HepG2 (cell line): Measurements from ENCODE around the gene RAB5B. TPM values are rescaled to one million over a fixed set of nuclear protein-coding genes. Genes with fewer than 3 reads are reported as not detected.

ENCODE experiments used
- ARID2 ChIP-seq: sonication (generic); formaldehyde crosslinking; IDR thresholded peaks from 2 replicates; pipeline ENCODE4 v1.8.1; 2022; ENCODE audit warnings: mild to moderate bottlenecking, missing genetic modification reagents, borderline replicate concordance
- CREM ChIP-seq, 2 experiments: sonication (generic) in 1 of 2; formaldehyde crosslinking in 1 of 2; IDR thresholded peaks; 2 replicates each; pipeline versions ENCODE4 v1.4.0 to v1.6.1; 2016 to 2020; ENCODE audit warnings: antibody characterized with exemption in 1 of 2, mild to moderate bottlenecking in 1 of 2, missing genetic modification reagents in 1 of 2
- DR1 ChIP-seq: sonication (generic); formaldehyde crosslinking; IDR thresholded peaks from 2 replicates; pipeline ENCODE4 v1.8.0; 2021; ENCODE audit warnings: mild to moderate bottlenecking, missing genetic modification reagents, inconsistent platforms
- FIP1L1 ChIP-seq: fragments of 200-400 bp; formaldehyde crosslinking; IDR thresholded peaks from 2 replicates; pipeline ENCODE4 v1.6.1; 2018; ENCODE audit warnings: low read depth, mild to moderate bottlenecking, low read length, moderate library complexity, borderline replicate concordance; ENCODE audit not compliant: insufficient read depth
- HDAC2 ChIP-seq: sonication (generic); formaldehyde crosslinking; IDR thresholded peaks from 2 replicates; pipeline ENCODE4 v1.4.0; 2020; ENCODE audit warnings: missing genetic modification reagents
- KLF13 ChIP-seq: sonication (generic); formaldehyde crosslinking; IDR thresholded peaks from 2 replicates; pipeline ENCODE4 v1.4.0; 2020; ENCODE audit warnings: mild to moderate bottlenecking, missing genetic modification reagents
- MAZ ChIP-seq, 2 experiments: sonication (generic) in 1 of 2; formaldehyde crosslinking in 1 of 2; IDR thresholded peaks; 2 replicates each; pipeline versions ENCODE4 v1.5.0 to v1.6.1; 2012 to 2020; ENCODE audit warnings: low read depth in 2 of 2, mild to moderate bottlenecking in 2 of 2, borderline replicate concordance in 1 of 2, improper control_type of control experiment in 1 of 2, low read length in 1 of 2, missing genetic modification reagents in 1 of 2, moderate library complexity in 1 of 2
- MBD4 ChIP-seq: IDR thresholded peaks from 2 replicates; pipeline ENCODE4 v1.6.1; 2012; ENCODE audit warnings: low read length, inconsistent platforms, borderline replicate concordance
- NKX3-1 ChIP-seq: sonication (generic); formaldehyde crosslinking; IDR thresholded peaks from 2 replicates; pipeline ENCODE4 v1.5.0; 2020; ENCODE audit warnings: missing genetic modification reagents
- NONO ChIP-seq, 2 experiments: fragments of 450-650 bp in 1 of 2; sonication (generic) in 1 of 2; formaldehyde crosslinking in 1 of 2; IDR thresholded peaks in 1 of 2; conservative IDR thresholded peaks in 1 of 2; 2 replicates each; pipeline versions ENCODE4 v1.6.1 to v1.8.0; 2017 to 2022; ENCODE audit warnings: mild to moderate bottlenecking in 1 of 2, missing genetic modification reagents in 1 of 2, moderate library complexity in 1 of 2
- POLR2A ChIP-seq, 2 experiments: IDR thresholded peaks; 2 replicates each; pipeline ENCODE4 v1.6.1; 2011; ENCODE audit warnings: low read depth in 2 of 2, low read length in 2 of 2, mild to moderate bottlenecking in 1 of 2, moderate library complexity in 1 of 2; ENCODE audit not compliant: insufficient read depth in 1 of 2
- RORA ChIP-seq: sonication (generic); formaldehyde crosslinking; IDR thresholded peaks from 2 replicates; pipeline ENCODE4 v1.5.0; 2020; ENCODE audit warnings: mild to moderate bottlenecking, missing genetic modification reagents, moderate library complexity
- SALL1 ChIP-seq: sonication (generic); formaldehyde crosslinking; IDR thresholded peaks from 2 replicates; pipeline ENCODE4 v1.8.0; 2022; ENCODE audit warnings: mild to moderate bottlenecking, missing genetic modification reagents
- SNAI1 ChIP-seq: sonication (generic); formaldehyde crosslinking; IDR thresholded peaks from 2 replicates; pipeline ENCODE4 v1.5.0; 2020; ENCODE audit warnings: mild to moderate bottlenecking, missing genetic modification reagents, borderline replicate concordance
- SP5 ChIP-seq: IDR thresholded peaks from 2 replicates; pipeline ENCODE4 v1.6.1; 2016; ENCODE audit warnings: low read depth, borderline replicate concordance
- XBP1 ChIP-seq: sonication (generic); formaldehyde crosslinking; IDR thresholded peaks from 2 replicates; pipeline ENCODE4 v1.5.0; 2020; ENCODE audit warnings: missing genetic modification reagents
- ZNF124 ChIP-seq: sonication (generic); formaldehyde crosslinking; IDR thresholded peaks from 2 replicates; pipeline ENCODE4 v1.4.0; 2020; ENCODE audit warnings: missing genetic modification reagents
- ZNF652 ChIP-seq: IDR thresholded peaks from 2 replicates; pipeline ENCODE4 v1.6.1; 2016; ENCODE audit warnings: low read depth, borderline replicate concordance
- ZNF781 ChIP-seq: sonication (generic); formaldehyde crosslinking; IDR thresholded peaks from 2 replicates; pipeline ENCODE4 v1.5.1; 2020; ENCODE audit warnings: borderline replicate concordance, mild to moderate bottlenecking, missing genetic modification reagents; ENCODE audit errors: not compliant biosample characterization
- ZNF792 ChIP-seq: IDR thresholded peaks from 2 replicates; pipeline ENCODE4 v1.6.1; 2016
- polyA plus RNA-seq, 8 experiments: library from polyadenylated mRNA; depleted of rRNA in 3 of 8; stranded (reverse) in 7 of 8; unstranded in 1 of 8; fragments of >200 nt; fragmentation: Illumina TruSeq in 4 of 8; extraction: Trizol in 4 of 8; gene quantifications; 2 replicates each; pipeline versions ENCODE4 v1.2.1 to v1.2.3, GENCODE V29; 2011 to 2016; ENCODE audit warnings: low read depth in 4 of 8, missing spikeins in 1 of 8, mixed read lengths in 1 of 8; ENCODE audit not compliant: insufficient read depth in 1 of 8
- total RNA-seq, 5 experiments: library from RNA; depleted of rRNA; stranded (reverse); fragments of >200 nt; fragmentation: Illumina TruSeq; extraction: Trizol; gene quantifications; 2 replicates each; pipeline ENCODE4 v1.2.3, GENCODE V29; 2016; ENCODE audit warnings: low read depth in 1 of 5
- TF ChIP-seq, protein P1 (sequence below): sonication (generic); formaldehyde crosslinking; IDR thresholded peaks from 2 replicates; pipeline ENCODE4 v1.4.0; 2020; ENCODE audit warnings: missing genetic modification reagents, borderline replicate concordance
- TF ChIP-seq, protein P2 (sequence below): IDR thresholded peaks from 2 replicates; pipeline ENCODE4 v1.6.1; 2016; ENCODE audit warnings: missing compliant biosample characterization, missing genetic modification reagents, borderline replicate concordance
- TF ChIP-seq, protein P3 (sequence below): IDR thresholded peaks from 2 replicates; pipeline ENCODE4 v1.6.1; 2016; ENCODE audit warnings: low read depth, control low read depth

Gene RAB5B
- total and polyA plus RNA-seq, 2 of the 13 experiments (the other 11 are each of a cell fraction or from before 2014, with no cell fraction given): 26.0 to 68.3 TPM

DNA sequence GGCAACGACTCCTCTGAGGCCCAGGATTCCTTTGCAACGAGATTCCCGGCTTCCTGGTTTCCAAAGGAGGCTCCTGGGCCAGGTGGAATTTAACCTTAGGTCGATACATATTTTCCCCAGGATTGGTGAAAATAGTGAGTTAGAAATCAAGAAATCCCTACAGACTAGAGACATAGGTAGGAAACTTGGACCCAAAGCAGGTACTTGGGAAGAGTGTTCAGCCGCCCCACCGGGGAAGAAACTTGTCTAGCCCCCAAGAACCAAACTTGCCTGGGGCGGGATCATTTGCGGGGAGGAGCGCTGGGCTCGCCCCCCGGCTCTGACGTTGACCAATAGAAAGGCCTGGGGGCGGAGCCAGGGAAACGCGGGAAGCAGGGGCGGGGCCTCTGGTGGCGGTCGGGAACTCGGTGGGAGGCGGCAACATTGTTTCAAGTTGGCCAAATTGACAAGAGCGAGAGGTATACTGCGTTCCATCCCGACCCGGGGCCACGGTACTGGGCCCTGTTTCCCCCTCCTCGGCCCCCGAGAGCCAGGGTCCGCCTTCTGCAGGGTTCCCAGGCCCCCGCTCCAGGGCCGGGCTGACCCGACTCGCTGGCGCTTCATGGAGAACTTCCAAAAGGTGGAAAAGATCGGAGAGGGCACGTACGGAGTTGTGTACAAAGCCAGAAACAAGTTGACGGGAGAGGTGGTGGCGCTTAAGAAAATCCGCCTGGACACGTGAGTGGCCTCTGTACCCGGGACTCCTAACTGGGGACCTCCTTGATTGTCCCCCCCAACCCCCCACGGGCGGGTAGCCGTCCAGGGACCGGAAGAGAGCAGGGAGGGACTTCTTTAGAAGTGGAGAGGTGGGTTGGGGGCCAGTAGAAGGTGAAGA, 7.2 kb upstream of the RAB5B start, which contains the start of gene CDK2 (continued):
- TF ChIP-seq CREM (IDR thresholded peaks at IDR 0.05) (peak; percentile 62; the same call in 1 of the 2 replicates), CREM (CRISPR knock-in tag; IDR thresholded peaks at IDR 0.05) (no peak), SNAI1 (CRISPR knock-in tag) (0 out of 2 replicates have a peak, but pooled peaks have one; percentile 47), ZNF652 (CRISPR knock-in tag) (no peak), ZNF792 (no peak), XBP1 (CRISPR knock-in tag) (no peak), HDAC2 (CRISPR knock-in tag) (peak; percentile 12; the same call in 1 of the 2 replicates), ZNF781 (no peak), SP5 (CRISPR knock-in tag) (peak; percentile 49; the same call in 1 of the 2 replicates), NONO (IDR thresholded peaks at IDR 0.05) (no peak), NONO (CRISPR knock-in tag; conservative IDR thresholded peaks at IDR 0.05) (no peak; the same call in 1 of the 2 replicates), ZNF124 (CRISPR knock-in tag) (no peak), NKX3-1 (peak; percentile 45; the same call in 1 of the 2 replicates), FIP1L1 (no peak), DR1 (CRISPR knock-in tag) (no peak), KLF13 (CRISPR knock-in tag) (no peak), MAZ (IDR thresholded peaks at IDR 0.05; ENCODE audit: borderline replicate concordance, low read depth, low read length) (no peak), MAZ (CRISPR knock-in tag; IDR thresholded peaks at IDR 0.05; ENCODE audit: low read depth) (peak; percentile 40; the same call in 1 of the 2 replicates), SALL1 (CRISPR knock-in tag) (no peak), MBD4 (no peak), RORA (CRISPR knock-in tag) (no peak), ARID2 (CRISPR knock-in tag) (no peak; the same call in 1 of the 2 replicates), POLR2A (IDR thresholded peaks at IDR 0.05; ENCODE audit: insufficient read depth in 1 of 2, low read depth in 2 of 2, low read length in 2 of 2) (peak; percentile 34 to 73; a peak in 2 of 4 replicates)
- TF ChIP-seq, protein P1, sequence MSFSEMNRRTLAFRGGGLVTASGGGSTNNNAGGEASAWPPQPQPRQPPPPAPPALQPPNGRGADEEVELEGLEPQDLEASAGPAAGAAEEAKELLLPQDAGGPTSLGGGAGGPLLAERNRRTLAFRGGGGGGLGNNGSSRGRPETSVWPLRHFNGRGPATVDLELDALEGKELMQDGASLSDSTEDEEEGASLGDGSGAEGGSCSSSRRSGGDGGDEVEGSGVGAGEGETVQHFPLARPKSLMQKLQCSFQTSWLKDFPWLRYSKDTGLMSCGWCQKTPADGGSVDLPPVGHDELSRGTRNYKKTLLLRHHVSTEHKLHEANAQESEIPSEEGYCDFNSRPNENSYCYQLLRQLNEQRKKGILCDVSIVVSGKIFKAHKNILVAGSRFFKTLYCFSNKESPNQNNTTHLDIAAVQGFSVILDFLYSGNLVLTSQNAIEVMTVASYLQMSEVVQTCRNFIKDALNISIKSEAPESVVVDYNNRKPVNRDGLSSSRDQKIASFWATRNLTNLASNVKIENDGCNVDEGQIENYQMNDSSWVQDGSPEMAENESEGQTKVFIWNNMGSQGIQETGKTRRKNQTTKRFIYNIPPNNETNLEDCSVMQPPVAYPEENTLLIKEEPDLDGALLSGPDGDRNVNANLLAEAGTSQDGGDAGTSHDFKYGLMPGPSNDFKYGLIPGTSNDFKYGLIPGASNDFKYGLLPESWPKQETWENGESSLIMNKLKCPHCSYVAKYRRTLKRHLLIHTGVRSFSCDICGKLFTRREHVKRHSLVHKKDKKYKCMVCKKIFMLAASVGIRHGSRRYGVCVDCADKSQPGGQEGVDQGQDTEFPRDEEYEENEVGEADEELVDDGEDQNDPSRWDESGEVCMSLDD (CRISPR knock-in tag): no peak
- TF ChIP-seq, protein P2, sequence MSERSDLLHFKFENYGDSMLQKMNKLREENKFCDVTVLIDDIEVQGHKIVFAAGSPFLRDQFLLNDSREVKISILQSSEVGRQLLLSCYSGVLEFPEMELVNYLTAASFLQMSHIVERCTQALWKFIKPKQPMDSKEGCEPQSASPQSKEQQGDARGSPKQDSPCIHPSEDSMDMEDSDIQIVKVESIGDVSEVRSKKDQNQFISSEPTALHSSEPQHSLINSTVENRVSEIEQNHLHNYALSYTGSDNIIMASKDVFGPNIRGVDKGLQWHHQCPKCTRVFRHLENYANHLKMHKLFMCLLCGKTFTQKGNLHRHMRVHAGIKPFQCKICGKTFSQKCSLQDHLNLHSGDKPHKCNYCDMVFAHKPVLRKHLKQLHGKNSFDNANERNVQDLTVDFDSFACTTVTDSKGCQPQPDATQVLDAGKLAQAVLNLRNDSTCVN (CRISPR knock-in tag): no peak
- TF ChIP-seq, protein P3, sequence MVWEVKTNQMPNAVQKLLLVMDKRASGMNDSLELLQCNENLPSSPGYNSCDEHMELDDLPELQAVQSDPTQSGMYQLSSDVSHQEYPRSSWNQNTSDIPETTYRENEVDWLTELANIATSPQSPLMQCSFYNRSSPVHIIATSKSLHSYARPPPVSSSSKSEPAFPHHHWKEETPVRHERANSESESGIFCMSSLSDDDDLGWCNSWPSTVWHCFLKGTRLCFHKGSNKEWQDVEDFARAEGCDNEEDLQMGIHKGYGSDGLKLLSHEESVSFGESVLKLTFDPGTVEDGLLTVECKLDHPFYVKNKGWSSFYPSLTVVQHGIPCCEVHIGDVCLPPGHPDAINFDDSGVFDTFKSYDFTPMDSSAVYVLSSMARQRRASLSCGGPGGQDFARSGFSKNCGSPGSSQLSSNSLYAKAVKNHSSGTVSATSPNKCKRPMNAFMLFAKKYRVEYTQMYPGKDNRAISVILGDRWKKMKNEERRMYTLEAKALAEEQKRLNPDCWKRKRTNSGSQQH (CRISPR knock-in tag): peak; percentile 17; the same call in 1 of the 2 replicates
